ENCODE data around the gene ADAM17. TPM values are rescaled to one million over a fixed set of nuclear protein-coding genes. Genes with fewer than 3 reads are reported as not detected.

Gene ADAM17
- total RNA-seq, 4 donors from 2014 or later, result 30.4 to 47.9 (median 36.1) TPM

DNA sequence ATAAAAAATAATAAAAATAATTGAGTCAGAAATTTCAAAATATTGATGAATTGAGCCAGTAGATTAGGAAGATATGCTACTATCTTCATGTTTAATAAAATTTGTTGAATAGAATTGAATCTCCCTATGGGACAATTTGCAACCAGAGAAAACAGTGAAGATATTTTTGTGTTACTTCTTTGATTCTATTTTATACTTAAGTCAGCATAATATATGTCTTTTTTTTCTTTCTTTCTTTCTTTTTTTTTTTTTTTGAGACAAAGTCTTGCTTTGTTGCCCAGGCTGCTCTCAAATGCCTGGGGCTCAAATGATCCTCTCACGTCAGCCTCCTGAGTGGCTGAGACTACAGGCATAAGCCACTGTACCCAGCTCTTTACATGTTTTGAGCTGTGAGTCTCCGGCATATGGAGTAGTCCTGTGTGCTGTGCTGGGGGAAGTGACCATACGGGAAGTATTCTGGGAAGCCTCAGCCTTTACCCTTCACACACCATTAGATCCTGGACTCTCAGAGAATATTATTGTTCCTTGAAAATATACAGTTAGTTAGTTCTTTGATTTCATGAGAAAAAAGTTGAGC lies 95.1 kb downstream of the ADAM17 start:
- Histone ChIP-seq H3K4me1 (no peaks in the 10 kb centered on the region), H3K36me3 (peaks cover 55% of the 10 kb centered on the region), H3K27ac (no peak overlapping the region), H3K9me3 (no peaks in the 10 kb centered on the region), H3K27me3 (no peaks in the 10 kb centered on the region), H3K4me3 (no peak overlapping the region)
- no peak for DNase-seq (ENCODE audit: low spot score in 2 of 2)
- WGBS, result 83% methylated on average over 3 of the region's 3 CpGs
- TF ChIP-seq POLR2A (IDR thresholded peaks at IDR 0.05) (no peak), POLR2AphosphoS5 (IDR thresholded peaks at IDR 0.05) (no peak), EP300 (IDR thresholded peaks at IDR 0.05) (no peak)
- TF ChIP-seq, protein P1, sequence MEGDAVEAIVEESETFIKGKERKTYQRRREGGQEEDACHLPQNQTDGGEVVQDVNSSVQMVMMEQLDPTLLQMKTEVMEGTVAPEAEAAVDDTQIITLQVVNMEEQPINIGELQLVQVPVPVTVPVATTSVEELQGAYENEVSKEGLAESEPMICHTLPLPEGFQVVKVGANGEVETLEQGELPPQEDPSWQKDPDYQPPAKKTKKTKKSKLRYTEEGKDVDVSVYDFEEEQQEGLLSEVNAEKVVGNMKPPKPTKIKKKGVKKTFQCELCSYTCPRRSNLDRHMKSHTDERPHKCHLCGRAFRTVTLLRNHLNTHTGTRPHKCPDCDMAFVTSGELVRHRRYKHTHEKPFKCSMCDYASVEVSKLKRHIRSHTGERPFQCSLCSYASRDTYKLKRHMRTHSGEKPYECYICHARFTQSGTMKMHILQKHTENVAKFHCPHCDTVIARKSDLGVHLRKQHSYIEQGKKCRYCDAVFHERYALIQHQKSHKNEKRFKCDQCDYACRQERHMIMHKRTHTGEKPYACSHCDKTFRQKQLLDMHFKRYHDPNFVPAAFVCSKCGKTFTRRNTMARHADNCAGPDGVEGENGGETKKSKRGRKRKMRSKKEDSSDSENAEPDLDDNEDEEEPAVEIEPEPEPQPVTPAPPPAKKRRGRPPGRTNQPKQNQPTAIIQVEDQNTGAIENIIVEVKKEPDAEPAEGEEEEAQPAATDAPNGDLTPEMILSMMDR (IDR thresholded peaks at IDR 0.05), result no peak

DNA sequence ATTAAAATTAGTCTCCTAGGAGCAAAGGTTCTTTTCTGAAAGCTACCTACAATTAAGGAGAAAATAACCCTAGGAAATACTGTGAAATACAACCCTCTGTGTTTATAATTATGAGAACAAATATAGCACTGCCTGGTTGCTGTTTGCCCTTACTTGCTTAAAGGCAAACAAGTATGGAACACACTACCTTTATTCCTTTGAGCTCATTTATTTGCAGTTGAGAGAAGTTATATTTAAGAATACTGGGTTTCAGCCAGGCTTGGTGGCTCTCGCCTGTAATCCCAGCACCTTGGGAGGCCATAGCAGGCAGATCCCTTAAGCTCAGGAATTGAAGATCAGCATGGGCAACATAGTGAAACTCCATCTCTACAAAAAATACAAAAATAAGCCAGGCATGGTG lies 104.4 kb downstream of the ADAM17 start:
- no peak for DNase-seq (ENCODE audit: low spot score in 2 of 2)
- no peaks in the 10 kb centered on the region for H3K9me3 ChIP-seq
- no peak overlapping the region for H3K4me3 ChIP-seq
- TF ChIP-seq POLR2AphosphoS5 (IDR thresholded peaks at IDR 0.05), result no peak
- TF ChIP-seq, protein P1 (IDR thresholded peaks at IDR 0.05), result no peak
- TF ChIP-seq EP300 (IDR thresholded peaks at IDR 0.05), result no peak
- TF ChIP-seq POLR2A (IDR thresholded peaks at IDR 0.05), result no peak
- H3K4me1 ChIP-seq, result no peaks in the 10 kb centered on the region
- H3K27ac ChIP-seq, result no peak overlapping the region
- 100% methylated on average over 1 of the region's 1 CpG for WGBS
- H3K27me3 ChIP-seq, result no peaks in the 10 kb centered on the region
- H3K36me3 ChIP-seq, result peaks cover 72% of the 10 kb centered on the region

DNA sequence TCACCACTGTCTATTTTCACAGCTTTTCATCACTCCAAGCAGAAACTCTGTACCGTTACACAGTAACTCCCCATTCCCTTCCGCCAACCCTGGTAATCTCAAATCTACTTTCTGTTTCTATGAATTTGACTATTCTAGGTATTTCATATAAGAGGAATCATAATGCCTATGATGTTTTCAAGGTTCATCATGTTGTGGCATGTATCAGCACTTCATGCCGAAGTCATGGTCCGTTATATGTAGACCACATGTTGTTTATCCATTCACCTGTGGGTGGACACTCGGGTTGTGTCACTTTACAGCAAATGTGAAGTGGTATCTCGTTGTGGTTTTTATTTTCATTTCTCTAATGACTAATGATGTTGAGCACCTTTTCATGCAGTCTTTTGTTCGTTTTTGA lies 110.5 kb downstream of the ADAM17 start:
- H3K36me3 ChIP-seq, result peaks cover 89% of the 10 kb centered on the region
- WGBS, result 93% methylated on average over 7 of the region's 7 CpGs
- no peak for TF ChIP-seq POLR2AphosphoS5 (IDR thresholded peaks at IDR 0.05)
- TF ChIP-seq POLR2A (IDR thresholded peaks at IDR 0.05), result no peak
- TF ChIP-seq, protein P1 (IDR thresholded peaks at IDR 0.05), result no peak
- no peak for TF ChIP-seq EP300 (IDR thresholded peaks at IDR 0.05)
- no peaks in the 10 kb centered on the region for H3K9me3 ChIP-seq
- no peaks in the 10 kb centered on the region for H3K27me3 ChIP-seq
- H3K4me1 ChIP-seq, result no peaks in the 10 kb centered on the region
- H3K27ac ChIP-seq, result no peak overlapping the region
- no peak for DNase-seq (ENCODE audit: low spot score in 2 of 2)
- H3K4me3 ChIP-seq, result no peak overlapping the region

DNA sequence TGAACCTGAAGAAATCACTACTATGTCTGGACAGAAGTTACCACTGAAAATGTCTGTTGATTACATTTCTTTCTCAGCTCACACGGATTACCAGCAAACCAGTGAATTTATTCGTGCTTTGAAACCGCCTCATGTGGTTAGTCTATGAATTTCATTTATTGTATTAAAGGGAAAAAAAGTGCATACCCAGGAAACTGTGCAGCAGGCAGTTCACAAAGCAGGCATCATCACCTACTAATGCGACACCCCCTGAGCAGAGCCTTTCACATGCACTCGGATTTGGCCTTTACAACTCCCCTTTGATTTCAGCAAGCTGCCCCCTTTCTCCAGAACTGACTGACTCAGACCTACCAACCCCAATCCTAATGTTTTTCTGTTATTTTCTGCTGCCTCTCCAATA lies 112.1 kb downstream of the ADAM17 start:
- no peaks in the 10 kb centered on the region for H3K9me3 ChIP-seq
- H3K27ac ChIP-seq, result no peak overlapping the region
- H3K36me3 ChIP-seq, result peaks cover 86% of the 10 kb centered on the region
- no peak overlapping the region for H3K4me3 ChIP-seq
- no peaks in the 10 kb centered on the region for H3K4me1 ChIP-seq
- DNase-seq (ENCODE audit: low spot score in 2 of 2), result no peak
- TF ChIP-seq, protein P1 (IDR thresholded peaks at IDR 0.05), result no peak
- TF ChIP-seq POLR2AphosphoS5 (IDR thresholded peaks at IDR 0.05) (no peak), POLR2A (IDR thresholded peaks at IDR 0.05) (no peak), EP300 (IDR thresholded peaks at IDR 0.05) (no peak)
- H3K27me3 ChIP-seq, result no peaks in the 10 kb centered on the region
- 89% methylated on average over 5 of the region's 5 CpGs for WGBS

DNA sequence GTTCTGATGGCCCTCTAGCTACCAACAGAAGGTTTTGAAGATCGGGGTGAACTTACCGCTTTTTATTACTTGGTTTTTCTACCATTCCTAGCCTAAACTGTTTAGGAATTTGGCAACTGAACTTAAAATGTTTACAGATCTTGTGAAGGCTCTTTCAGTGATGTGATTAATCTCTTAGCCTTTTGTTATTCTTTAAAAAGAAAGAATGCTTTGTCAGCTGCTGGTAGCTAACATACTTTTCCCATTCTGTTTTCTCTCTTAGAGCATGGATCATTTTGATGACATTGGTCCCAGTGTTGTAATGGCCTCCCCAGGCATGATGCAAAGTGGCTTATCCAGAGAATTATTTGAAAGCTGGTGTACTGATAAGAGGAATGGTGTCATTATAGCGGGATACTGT lies 114.1 kb downstream of the ADAM17 start:
- Histone ChIP-seq H3K4me1 (no peaks in the 10 kb centered on the region), H3K4me3 (no peak overlapping the region), H3K27me3 (no peaks in the 10 kb centered on the region), H3K27ac (no peak overlapping the region), H3K36me3 (peaks cover 84% of the 10 kb centered on the region), H3K9me3 (no peaks in the 10 kb centered on the region)
- WGBS, result 88% methylated on average over 3 of the region's 3 CpGs
- no peak for DNase-seq (ENCODE audit: low spot score in 2 of 2)
- TF ChIP-seq POLR2AphosphoS5 (IDR thresholded peaks at IDR 0.05) (no peak), EP300 (IDR thresholded peaks at IDR 0.05) (no peak), POLR2A (IDR thresholded peaks at IDR 0.05) (no peak)
- TF ChIP-seq, protein P1 (IDR thresholded peaks at IDR 0.05), result no peak
